Ishikawa (cell line): Measurements from ENCODE around the gene NFXL1.

ENCODE experiments used
- CEBPB ChIP-seq: IDR thresholded peaks from 2 replicates; pipeline ENCODE4 v1.6.1; 2012
- CREB1 ChIP-seq: IDR thresholded peaks from 2 replicates; pipeline ENCODE4 v1.6.1; 2012; ENCODE audit warnings: low read depth
- EGR1 ChIP-seq: IDR thresholded peaks from 2 replicates; pipeline ENCODE4 v1.6.1; 2012
- EP300 ChIP-seq: IDR thresholded peaks from 2 replicates; pipeline ENCODE4 v1.6.1; 2012; ENCODE audit warnings: borderline replicate concordance
- FOXM1 ChIP-seq: IDR thresholded peaks from 2 replicates; pipeline ENCODE4 v1.6.1; 2012; ENCODE audit warnings: low read depth, borderline replicate concordance
- MAX ChIP-seq: IDR thresholded peaks from 2 replicates; pipeline ENCODE4 v1.6.1; 2012
- NFIC ChIP-seq: IDR thresholded peaks from 2 replicates; pipeline ENCODE4 v1.6.1; 2012
- RAD21 ChIP-seq: IDR thresholded peaks from 2 replicates; pipeline ENCODE4 v1.6.1; 2012; ENCODE audit warnings: low read depth
- REST ChIP-seq: IDR thresholded peaks from 2 replicates; pipeline ENCODE4 v1.6.1; 2012; ENCODE audit warnings: low read depth, mild to moderate bottlenecking
- TAF1 ChIP-seq: IDR thresholded peaks from 2 replicates; pipeline ENCODE4 v1.6.1; 2012; ENCODE audit warnings: low read depth, mild to moderate bottlenecking
- TCF12 ChIP-seq: IDR thresholded peaks from 2 replicates; pipeline ENCODE4 v1.6.1; 2012; ENCODE audit warnings: low read depth
- TEAD4 ChIP-seq: IDR thresholded peaks from 2 replicates; pipeline ENCODE4 v1.6.1; 2012
- USF1 ChIP-seq: IDR thresholded peaks from 2 replicates; pipeline ENCODE4 v1.6.1; 2012
- YY1 ChIP-seq: IDR thresholded peaks from 2 replicates; pipeline ENCODE4 v1.6.1; 2012; ENCODE audit warnings: low read depth
- ZBTB7A ChIP-seq: IDR thresholded peaks from 2 replicates; pipeline ENCODE4 v1.6.1; 2012; ENCODE audit warnings: low read depth

Gene NFXL1

GRCh38 chr4:47914220-47914925, at the start of gene NFXL1:
TSS of gene NFXL1 (minus strand) at chr4:47914583. CDS start at chr4:47914203, 380 bp downstream.
- TF ChIP-seq REST = no peak
- peak; percentile 68 for TF ChIP-seq TAF1
- no peak; the same call in 1 of the 2 replicates for TF ChIP-seq YY1
- peak; percentile 91 for TF ChIP-seq MAX
- no peak; the same call in 1 of the 2 replicates for TF ChIP-seq EGR1
- TF ChIP-seq TEAD4 = peak; percentile 38; the same call in 1 of the 2 replicates
- peak; percentile 79 for TF ChIP-seq USF1
- 0 out of 2 replicates have a peak, but pooled peaks have one; percentile 12 for TF ChIP-seq ZBTB7A
- TF ChIP-seq CREB1 = peak; percentile 61
- TF ChIP-seq RAD21 = no peak
- no peak for TF ChIP-seq CEBPB
- no peak for TF ChIP-seq EP300
- TF ChIP-seq NFIC = peak; percentile 47
- peak; percentile 73 for TF ChIP-seq TCF12
- no peak for TF ChIP-seq FOXM1

GRCh38 chr4:47954677-47955076, 40.3 kb upstream of the NFXL1 start:
- TF ChIP-seq TEAD4 (no peak), CREB1 (no peak), EGR1 (no peak), TAF1 (no peak), USF1 (no peak), YY1 (no peak), ZBTB7A (no peak), REST (no peak), CEBPB (no peak), RAD21 (no peak), TCF12 (no peak), NFIC (no peak), EP300 (no peak), FOXM1 (no peak), MAX (no peak)

- TF ChIP-seq NFIC (no peak), MAX (no peak), FOXM1 (no peak), ZBTB7A (no peak), TCF12 (no peak), CREB1 (no peak), TAF1 (no peak)
These were observed 39.9 kb upstream of the NFXL1 start for GRCh38 chr4:47954245-47954644.

GRCh38 chr4:47945930-47946726, 31.7 kb upstream of the NFXL1 start:
- TF ChIP-seq TEAD4 = no peak
- no peak for TF ChIP-seq REST
- no peak for TF ChIP-seq EP300
- TF ChIP-seq TAF1 = no peak
- TF ChIP-seq USF1 = no peak
- TF ChIP-seq YY1 = no peak
- TF ChIP-seq ZBTB7A = no peak
- no peak for TF ChIP-seq FOXM1
- TF ChIP-seq MAX = no peak
- TF ChIP-seq CREB1 = no peak
- TF ChIP-seq TCF12 = no peak
- TF ChIP-seq EGR1 = no peak
- no peak for TF ChIP-seq NFIC
- TF ChIP-seq CEBPB = no peak
- no peak for TF ChIP-seq RAD21
